ENCODE data around the gene KRI1.
"Not testable (repeated sequence)": the region's sequence is repeated elsewhere in the genome, so short reads cannot be mapped to it uniquely, and the experiment has no call there.

KRI1 gene

GRCh38 chr19:10580979-10581631, 15.3 kb upstream of the KRI1 start:
- H3K27ac ChIP-seq = no peak overlapping the region
- no peak overlapping the region for H3K4me3 ChIP-seq

GRCh38 chr19:10577951-10578350, 12.1 kb upstream of the KRI1 start:
- no peak overlapping the region for H3K27ac ChIP-seq
- H3K4me3 ChIP-seq = no peak overlapping the region

DNA sequence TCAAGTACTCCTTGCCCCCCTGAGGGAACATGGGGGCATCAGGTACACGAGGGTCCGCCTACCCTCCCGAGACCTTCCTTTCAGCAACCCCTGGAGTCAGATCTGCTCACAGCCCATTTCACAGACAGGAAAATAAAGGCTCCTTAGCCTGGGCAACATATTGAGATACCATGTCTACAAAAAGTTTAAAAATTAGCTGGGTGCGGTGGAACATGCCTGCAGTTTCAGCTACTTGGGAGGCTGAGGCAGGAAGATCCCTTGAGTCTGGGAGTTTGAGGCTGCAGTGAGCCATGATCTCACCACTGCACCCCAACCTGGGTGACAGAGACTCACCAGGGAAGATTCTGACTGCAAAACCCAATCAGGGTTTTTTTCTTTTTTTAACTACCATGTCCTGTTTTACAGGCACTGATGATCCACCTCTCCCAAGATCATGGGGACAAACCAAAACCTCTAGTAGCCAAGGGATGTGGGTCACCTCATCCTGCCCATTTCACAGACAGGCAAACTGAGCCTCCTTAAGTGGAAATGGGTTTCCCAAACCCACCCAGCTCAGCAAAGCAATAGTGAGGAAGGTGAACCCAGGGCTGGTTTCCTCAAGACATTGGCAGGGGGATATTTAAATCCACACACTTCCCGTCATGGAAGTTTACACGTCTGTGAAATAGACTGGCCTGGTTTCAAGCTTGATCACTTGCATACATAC, 9.4 kb upstream of the KRI1 start:
- Histone ChIP-seq H3K27ac (no peak overlapping the region), H3K4me3 (no peak overlapping the region)

DNA sequence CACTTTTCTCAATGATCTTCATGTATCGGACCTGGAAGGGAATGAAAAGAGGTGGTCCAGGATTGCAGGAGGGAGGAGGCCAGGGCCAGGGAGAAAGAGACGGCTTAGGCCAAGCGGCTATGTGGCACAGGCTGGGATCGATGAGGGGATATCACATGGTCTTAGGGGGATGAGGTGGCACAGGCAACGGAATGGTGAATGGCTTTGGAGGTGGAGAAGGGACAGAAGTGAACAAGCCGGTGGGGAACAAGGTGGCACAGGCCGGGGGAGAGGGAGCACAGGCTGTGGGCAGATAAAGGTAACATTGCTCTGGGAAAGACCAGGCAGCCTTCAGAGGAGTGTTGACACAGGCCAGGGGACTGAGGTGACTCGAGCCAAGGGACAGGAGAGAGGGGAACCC, 8.7 kb upstream of the KRI1 start:
- Histone ChIP-seq H3K27ac (no peak overlapping the region), H3K4me3 (no peak overlapping the region)

- not testable (repeated sequence) for H3K27ac ChIP-seq, H3K4me3 ChIP-seq
Observed at GRCh38 chr19:10573793-10574192, 8.0 kb upstream of the KRI1 start.

- peak within 1 kb of the TSS; percentile 14 to 95 (median 84) for H3K27ac ChIP-seq
- peak within 1 kb of the TSS; percentile 54 to 93 (median 63) for H3K4me3 ChIP-seq
Observed at GRCh38 chr19:10568826-10569651, 3.2 kb upstream of the KRI1 start, which contains the start of gene CDKN2D. CDKN2D (minus strand) TSS chr19:10568979; CDS start chr19:10568653, 326 bp downstream.

DNA sequence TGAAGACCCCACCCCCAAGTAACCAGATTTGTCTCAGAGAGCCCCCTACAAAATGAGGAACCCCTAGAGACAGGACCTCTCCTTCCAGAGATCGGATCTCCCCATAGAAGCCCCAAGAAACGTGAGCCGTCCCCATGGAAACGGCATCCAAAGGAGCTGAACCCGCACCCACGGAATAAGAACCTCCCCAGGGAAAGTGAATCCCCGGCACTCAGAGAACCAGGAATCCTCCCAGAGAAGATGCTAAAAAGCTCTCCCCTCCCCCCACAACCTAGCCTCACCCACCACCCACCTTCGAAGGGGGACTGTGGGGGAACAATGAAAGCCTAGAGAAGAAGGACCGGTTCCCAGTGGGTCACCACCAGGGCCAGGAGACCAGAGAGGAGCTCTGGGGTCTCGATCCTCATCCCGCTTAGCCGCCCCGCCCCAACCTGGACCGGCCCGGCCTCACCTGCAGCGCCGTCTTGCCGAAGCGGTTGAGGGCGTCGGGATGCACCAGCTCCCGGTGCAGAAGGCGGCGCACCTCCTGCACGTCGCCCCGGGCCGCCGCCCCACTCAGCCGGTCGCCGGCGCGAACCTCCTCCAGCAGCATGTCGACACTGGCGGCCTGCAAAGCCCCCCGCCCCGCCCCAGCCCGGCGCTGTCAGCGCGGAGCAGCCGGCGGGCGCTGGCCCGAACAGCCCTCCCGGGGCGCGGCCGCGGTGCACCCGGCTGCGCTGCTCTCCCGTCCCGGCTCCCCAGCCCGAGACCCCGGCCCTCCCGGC, 2.4 kb upstream of the KRI1 start:
- Histone ChIP-seq H3K27ac (peak overlapping the region; percentile 14 to 95 (median 84)), H3K4me3 (peak overlapping the region; percentile 54 to 93 (median 63))

DNA sequence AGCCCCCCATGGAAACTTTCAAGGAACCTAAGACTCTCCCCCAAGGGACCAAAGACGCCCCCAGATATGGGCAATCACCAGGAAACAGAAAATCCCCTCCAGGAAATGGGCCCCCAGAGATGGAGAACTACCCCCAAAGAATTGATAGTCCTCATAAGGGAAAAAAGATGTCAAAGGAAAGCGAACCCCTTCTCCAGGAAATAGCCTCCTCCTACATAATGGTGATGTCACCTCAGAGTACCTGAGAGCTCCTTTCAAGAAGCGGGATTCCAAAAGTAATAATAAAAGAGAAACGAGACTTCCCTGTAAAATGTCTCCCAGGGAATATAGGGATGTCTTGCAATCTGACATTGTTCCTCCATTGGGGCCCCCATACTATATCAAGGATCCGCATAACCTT, 1.8 kb upstream of the KRI1 start:
- Histone ChIP-seq H3K4me3 (peak overlapping the region; percentile 54 to 93 (median 63)), H3K27ac (peak overlapping the region in 18 of 21 experiments; percentile 30 to 95 (median 88))

DNA sequence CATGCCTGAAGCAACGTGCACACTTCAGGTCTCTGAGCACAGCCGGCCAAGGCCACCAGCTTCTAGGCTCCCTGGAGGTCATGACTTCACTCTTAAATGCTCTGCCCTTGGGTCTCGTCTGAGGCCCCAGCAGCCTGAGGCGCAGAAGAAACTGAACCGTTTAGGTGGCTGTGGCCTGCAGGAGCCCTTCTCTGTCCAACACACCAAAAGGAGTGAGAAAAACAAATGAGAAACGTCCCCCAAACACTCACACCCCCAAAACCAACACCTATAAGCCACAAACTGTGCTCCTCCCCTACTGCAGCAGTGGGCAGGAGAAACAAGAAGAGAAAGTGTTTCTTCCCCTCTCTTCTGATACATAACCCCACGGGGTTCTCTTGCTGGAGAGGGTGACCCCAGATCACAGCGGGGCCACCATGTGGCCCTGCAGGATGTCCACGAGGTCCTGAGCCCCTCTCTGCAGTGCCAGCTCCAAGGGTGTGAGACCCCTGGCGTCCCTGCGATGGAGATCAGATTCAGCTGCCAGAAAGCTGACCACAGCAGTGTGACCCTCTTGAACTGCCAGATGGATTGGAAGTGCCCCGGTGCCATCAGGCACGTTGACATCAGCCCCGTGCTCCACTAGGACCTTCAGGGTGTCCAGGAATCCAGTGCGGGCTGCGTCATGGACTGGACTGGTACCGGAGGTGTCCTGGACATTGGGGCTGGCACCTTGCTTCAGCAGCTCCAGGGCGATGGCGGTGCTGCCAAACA, 1.0 kb upstream of the KRI1 start:
- Histone ChIP-seq H3K27ac (peak overlapping the region in 20 of 21 experiments; percentile 30 to 95 (median 88)), H3K4me3 (peak overlapping the region; percentile 4 to 93 (median 87))

DNA sequence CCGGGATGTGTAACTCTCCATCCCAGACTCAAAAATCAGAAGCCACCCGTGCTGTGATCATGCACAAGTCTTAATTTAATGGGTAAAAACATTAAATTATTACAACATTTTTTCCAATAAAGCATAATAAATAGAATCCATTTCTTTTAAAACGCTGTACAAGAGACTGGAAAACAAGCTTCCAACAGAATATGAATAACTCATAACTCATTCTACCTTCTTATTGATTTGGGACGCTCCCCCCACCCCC, 523 bp upstream of the KRI1 start:
- Histone ChIP-seq H3K27ac (peak overlapping the region in 20 of 21 experiments; percentile 30 to 95 (median 88)), H3K4me3 (peak overlapping the region; percentile 69 to 93 (median 87))

DNA sequence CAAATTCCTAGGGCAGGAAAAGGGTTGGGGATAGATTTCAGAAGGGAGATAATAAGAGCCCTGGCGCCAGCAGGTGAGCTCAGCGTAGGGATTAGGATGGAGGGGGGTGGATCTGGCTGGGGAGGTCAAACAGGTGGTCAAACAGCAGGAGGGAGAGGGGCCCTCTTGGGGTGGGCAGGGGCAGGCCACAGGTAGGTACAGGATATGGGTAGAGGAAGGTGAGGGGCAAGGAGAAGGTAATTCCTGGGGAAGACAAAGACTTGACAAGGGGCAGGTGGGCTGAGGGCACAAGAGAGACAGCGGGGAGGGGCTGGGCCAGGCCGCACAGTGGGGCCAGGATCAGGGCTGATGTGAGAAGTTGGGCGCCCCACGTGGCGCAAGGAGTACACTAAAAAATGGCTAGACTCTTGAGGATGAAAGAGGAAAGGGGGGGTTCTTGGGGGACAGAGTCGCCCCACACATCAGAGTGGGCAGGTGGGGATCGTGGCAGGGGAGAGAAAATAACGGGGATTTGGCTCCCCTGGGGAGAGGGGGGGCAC, 713 bp downstream of the KRI1 start:
- Histone ChIP-seq H3K4me3 (peak overlapping the region; percentile 69 to 93 (median 87)), H3K27ac (peak overlapping the region; percentile 23 to 95 (median 90))

GRCh38 chr19:10562609-10563008, 3.2 kb downstream of the KRI1 start:
- Histone ChIP-seq H3K27ac (no peak overlapping the region), H3K4me3 (no peak overlapping the region)

DNA sequence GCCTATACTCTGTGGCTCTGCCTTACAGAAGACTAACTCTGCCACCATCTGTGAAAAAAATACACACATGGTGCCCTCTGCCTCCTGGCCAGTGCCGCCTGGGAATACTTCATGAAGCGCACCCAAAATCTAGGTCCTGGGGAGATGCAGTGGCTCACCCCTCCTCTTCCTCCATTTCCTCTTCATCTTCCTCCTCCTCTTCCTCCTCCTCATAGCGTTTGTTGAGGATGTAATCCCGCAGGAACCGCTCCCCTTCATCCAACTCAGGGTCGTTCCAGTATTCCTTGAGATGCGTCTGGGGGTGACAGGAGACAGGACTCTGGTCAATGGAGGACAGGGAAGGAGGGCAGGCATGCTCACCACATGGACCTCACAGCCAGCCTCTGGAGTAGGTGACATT, 5.7 kb downstream of the KRI1 start:
- no peak overlapping the region for H3K4me3 ChIP-seq
- no peak overlapping the region for H3K27ac ChIP-seq

GRCh38 chr19:10557603-10558197, 8.1 kb downstream of the KRI1 start:
- Histone ChIP-seq H3K4me3 (no peak overlapping the region), H3K27ac (no peak overlapping the region)

GRCh38 chr19:10555610-10555973, 10.2 kb downstream of the KRI1 start:
- H3K27ac ChIP-seq = peak overlapping the region in 18 of 21 experiments; percentile 32 to 89 (median 72)
- H3K4me3 ChIP-seq = no peak overlapping the region

DNA sequence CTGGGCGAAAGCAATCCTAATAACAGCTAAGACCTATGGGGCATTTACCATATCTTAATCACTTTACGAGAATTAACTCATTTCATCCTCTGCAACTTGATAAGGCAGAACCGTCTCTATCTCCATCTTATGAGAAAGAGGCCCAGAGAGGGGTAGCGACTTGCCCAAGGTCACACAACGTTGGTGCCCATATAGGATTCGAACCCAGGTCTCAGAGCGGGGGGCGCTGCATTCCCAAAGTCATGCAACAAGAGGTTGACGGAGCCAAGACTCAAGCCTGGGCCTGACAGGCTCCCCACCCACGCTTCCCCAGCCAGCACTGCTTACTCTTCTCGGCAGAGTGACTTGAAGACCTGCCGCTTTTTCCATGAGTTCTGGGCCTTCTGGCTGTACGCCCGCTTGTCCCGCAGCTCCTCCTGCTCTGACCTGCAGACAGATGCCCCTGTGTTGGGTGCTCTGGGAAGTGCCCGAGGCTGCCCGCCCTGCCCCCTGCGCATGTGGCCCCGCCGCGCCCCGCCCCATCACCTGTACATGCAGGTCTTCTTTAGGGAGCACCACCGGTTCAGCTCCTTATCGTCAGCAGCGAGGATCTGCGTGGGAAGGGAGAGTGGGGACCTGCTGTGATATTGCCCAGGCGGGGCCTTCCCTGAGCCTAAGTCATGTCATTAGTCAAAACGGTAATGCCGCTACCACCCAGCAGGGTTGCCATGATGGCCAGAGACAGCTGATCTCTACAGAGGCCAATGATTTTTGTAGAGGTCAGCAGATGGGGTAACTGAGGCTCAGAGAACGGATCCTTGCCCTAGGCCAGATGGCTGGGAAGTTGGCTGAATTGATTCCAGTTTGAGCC, 10.8 kb downstream of the KRI1 start:
- Histone ChIP-seq H3K27ac (peak overlapping the region in 20 of 21 experiments; percentile 32 to 89 (median 75)), H3K4me3 (no peak overlapping the region)

GRCh38 chr19:10553943-10554381, 11.8 kb downstream of the KRI1 start:
- H3K4me3 ChIP-seq = no peak overlapping the region
- H3K27ac ChIP-seq = peak overlapping the region in 19 of 21 experiments; percentile 10 to 89 (median 75)
